Amygdala (tissue), 56 donors: ENCODE measurements around the gene MCM3AP.

Source experiments
- DNase-seq, 56 donors: peaks; one replicate each; lab custom pipeline; 2025; lab: John Stamatoyannopoulos, UW

The MCM3AP gene

GRCh38 chr21:46284077-46284644, 1.2 kb downstream of the MCM3AP start:
- no peak for DNase-seq

DNA sequence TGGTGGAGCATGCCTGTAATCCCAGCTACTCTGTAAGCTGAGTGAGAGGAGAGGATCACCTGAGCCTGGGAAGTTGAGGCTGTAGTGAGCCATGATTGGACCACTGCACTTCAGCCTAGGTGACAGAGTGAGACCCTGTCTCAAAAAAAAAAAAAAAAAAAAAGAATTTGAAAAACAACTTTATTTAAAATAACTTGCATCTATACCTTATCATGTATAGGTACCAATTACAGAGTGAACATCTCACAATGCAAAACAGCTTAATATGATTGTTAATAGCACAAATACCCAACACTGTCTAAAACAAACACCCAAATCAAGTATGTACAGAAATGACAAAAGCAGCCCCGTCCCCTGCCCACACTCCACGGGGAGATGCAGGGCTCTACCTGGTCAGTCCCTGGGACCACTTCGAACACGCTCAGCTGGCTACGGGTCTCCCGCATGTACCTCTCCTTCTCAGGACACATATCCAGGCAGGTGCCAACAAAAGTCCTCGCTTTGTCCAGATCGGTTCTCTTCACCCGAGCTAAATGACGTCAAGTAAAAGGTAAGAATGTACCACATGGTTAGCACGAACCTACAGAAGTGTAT, 10.5 kb downstream of the MCM3AP start:
- no peak for DNase-seq

GRCh38 chr21:46273341-46273740, 12.1 kb downstream of the MCM3AP start:
- no peak for DNase-seq

- no peak for DNase-seq
These were observed 15.9 kb downstream of the MCM3AP start for GRCh38 chr21:46269466-46269865.

- no peak for DNase-seq
These were observed 17.0 kb downstream of the MCM3AP start for GRCh38 chr21:46268371-46268770.

DNA sequence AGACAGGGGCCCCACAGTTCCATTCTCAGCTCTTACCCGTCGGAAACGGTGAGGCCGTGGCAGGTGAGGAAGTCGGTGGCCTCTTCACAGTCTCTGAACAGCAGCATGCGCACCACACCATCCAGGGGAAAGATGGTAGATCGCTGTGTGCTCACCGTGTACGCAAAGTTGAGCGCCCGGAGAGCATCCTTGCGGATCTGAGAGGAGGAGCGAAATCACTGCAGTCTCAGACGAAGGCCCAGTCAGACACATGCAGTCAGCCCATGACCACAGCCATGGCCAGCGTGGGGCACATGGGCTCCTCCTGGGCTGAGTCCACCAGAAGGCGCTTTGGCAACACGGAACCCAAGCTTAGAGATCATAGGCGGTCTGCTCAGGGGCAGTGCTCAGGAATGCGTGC, 18.5 kb downstream of the MCM3AP start:
- DNase-seq = no peak

DNA sequence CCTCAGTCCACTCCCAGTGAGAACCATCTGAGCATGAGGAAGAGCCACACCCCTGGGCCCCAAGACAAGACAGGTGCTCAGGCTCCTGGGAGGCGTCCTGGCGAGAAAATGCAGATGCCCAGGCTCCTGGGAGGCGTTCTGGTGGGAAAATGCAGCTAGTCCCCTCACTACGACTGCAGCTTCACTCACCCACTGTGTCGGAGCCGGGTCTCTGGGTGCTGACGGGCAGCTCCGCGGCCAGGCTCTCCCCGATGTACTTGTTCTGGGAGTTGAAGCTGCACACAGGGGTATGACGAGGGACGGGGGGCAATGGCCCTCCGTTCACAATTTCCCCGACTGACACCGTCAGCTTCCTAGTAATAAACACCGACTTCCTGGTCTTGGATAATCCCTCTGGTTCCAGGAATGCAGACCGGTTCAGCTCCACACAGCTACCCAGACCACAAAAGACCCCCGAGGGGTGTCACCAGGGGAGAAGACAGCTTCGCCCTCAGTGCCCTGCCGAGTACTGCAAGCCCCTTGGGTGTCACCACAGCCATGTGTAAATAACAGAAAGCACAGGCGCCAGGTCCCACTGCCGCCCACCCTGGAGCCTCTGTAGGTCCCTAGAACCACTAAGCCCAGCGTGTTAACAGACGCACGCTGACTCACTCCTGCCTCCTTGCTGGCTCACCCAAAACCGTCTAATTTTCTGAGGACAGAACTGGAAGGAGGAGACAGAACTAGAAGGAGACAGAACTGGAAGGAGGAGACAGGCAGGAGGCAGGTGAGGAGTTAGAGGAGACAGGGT, 19.5 kb downstream of the MCM3AP start:
- DNase-seq = no peak

DNA sequence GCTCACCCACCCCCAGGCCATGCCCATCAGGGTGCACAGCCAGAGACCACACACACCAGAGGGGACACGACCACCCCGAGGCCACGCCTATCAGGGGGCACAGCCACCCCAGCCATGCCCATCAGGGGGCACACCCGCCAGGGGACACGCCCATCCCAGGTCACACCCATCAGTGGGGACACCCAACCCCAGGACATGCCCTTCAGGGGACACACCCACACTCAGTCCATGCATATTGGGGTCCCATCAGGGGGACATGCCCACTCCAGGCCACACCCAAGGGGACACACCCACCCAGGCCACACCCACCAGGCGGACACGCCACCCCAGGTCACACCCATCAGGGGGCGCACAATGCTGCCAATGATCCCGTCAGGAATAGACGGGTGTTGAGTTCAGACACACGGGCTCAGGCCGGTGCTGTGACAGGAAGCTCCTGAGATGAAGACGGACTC, 20.7 kb downstream of the MCM3AP start:
- peak in 1 of 56 donors; percentile 26 for DNase-seq

DNA sequence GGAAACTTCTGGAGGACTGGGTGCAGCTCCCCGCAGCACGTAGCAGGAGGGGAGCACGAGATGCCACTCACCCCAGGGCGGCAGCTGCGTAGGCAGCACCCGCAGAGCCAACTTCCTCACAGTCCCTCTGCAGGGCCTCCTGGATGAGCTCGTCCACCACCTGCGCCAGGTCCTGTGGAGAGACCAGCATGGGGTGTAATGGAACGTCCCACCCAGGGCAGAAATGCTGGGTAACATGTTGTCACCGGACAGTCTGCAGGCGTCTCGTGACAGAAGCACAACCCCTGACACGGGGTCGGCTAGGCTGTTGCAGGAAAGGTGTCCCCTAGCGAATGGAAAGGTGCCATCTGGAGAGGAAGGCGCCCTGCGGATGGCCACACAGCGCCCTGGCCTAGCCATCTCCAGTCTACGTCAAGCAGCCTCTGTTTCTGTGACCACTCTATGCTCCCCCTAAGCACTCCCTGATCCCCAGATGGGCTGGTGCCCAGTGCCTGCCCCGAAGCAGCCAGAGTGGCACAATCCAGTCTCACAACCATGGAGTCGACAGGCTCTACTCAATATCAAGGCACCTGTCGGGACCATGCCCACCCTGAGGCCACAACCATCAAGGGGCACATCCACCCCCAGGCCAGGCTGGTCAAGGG, 21.2 kb downstream of the MCM3AP start:
- DNase-seq = no peak

DNA sequence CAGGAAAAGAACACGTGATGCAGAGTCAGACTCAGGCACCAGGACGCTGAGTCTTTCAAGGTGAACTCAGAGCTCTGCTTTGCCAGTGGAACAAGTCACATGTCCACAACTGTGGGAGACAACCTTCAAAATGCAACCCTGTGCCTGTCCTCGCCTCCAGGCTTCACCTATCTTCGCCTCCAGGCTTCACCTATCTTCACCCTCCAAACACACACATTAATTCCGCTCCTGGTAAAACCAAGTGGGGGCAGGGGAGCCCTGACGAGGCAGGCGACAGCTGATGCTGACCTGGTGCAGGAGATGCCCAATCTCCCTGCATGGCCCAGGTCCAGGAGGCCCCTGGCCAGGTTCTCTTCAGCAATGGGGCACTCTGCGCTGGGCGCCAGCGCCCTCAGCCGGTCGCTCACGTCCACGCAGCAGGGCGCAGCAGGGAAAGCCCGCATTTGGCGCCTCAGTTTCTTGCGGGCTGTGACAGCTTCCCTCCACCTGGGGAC, 28.9 kb downstream of the MCM3AP start:
- DNase-seq = no peak

DNA sequence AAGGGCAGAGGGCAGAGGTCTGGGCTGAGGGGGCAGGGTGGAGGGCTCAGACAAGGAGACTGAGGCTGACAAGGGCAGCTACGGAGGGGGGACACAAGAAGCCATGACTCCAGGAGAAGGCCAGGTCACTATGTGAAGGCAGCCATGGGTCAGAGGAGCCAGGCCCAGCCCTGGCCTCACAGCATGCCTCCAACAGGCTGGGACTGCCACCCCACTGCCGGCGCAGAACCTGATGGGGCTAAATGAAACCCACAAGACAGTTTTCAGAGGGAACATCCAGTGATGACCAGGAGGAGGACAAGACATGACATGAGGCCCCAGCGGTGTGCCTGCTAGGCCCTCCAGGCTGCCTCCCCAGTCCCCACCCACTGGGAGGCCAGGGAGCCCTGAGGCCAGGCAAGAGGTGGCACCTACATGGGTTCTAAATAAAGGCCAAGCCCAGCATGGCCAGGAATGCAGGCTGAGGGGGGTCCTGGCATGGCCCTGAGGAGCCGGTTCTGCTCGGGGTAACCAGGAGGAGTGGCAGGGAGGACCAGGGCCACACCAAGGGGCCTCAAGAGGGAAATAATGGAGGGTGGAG, 29.6 kb downstream of the MCM3AP start:
- no peak for DNase-seq

- DNase-seq = no peak
These were observed 30.2 kb downstream of the MCM3AP start for GRCh38 chr21:46255166-46255565.

GRCh38 chr21:46254208-46254975, 31.0 kb downstream of the MCM3AP start:
- DNase-seq = no peak

GRCh38 chr21:46253610-46254124, 31.7 kb downstream of the MCM3AP start:
- DNase-seq = no peak

GRCh38 chr21:46252840-46253239, 32.6 kb downstream of the MCM3AP start:
- no peak for DNase-seq

- DNase-seq = no peak
These were observed 35.2 kb downstream of the MCM3AP start for GRCh38 chr21:46250146-46250725.

GRCh38 chr21:46248827-46249226, 36.6 kb downstream of the MCM3AP start:
- no peak for DNase-seq

- DNase-seq = no peak
These were observed 37.0 kb downstream of the MCM3AP start for GRCh38 chr21:46248422-46248782.

DNA sequence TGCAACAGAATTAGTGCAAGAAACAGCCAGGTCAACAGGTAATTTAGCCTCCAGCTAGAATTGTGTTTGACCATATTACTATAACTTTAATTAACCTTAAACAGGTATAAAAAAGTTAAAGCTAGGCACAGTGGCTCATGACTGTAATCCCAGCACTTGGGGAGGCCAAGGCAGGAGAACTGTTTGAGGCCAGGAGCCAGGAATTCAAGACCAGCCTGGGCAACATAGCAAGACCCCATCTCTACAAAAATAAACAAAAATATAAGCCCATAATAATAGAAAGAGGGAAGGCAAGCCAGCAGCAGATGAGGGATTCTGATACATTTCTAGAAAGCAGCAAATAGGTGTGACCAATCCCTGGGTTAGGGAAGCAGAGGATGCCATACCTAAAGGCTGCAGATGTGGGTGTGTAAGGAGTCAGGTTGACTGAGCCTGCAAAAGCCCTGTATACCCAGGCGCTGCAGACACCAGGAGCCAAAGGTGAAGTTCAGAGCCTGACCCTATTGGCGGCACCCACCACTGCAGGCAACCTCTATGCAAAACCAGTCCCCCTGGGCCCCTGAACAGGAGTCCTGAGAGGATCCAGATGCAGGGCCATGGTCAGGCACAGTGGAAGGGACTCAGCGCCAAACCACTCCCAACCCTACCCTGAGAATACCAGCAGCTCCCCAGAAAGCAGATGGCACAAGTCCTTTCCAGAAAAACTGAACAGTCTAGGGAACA, 37.6 kb downstream of the MCM3AP start:
- no peak for DNase-seq
